A549 (cell line): ENCODE measurements around the gene KLF5.
"Not testable (repeated sequence)": the region's sequence is repeated elsewhere in the genome, so short reads cannot be mapped to it uniquely, and the experiment has no call there.

ENCODE experiments used
- CHD4 ChIP-seq: fragments of 200-600 bp; sonication (generic); IDR thresholded peaks from 2 replicates; pipeline ENCODE4 v1.6.1; 2016; ENCODE audit warnings: antibody characterized with exemption, mild to moderate bottlenecking, borderline replicate concordance
- CTCF ChIP-seq: fragments of >200 bp; sonication (Bioruptor Twin); formaldehyde crosslinking; IDR thresholded peaks from 3 replicates; pipeline ENCODE4 v1.5.1; 2016
- EP300 ChIP-seq, 2 experiments: fragments of >200 bp; sonication (Bioruptor Twin); formaldehyde crosslinking; IDR thresholded peaks; 2 replicates in 1 of 2; 3 replicates in 1 of 2; pipeline ENCODE4 v1.6.1; 2016 to 2017
- KDM1A ChIP-seq: fragments of 200-600 bp; sonication (generic); IDR thresholded peaks from 2 replicates; pipeline ENCODE4 v1.6.1; 2016; ENCODE audit warnings: low read depth, mild to moderate bottlenecking
- KDM5A ChIP-seq: fragments of 200-600 bp; sonication (generic); IDR thresholded peaks from 2 replicates; pipeline ENCODE4 v1.6.1; 2016; ENCODE audit warnings: antibody characterized with exemption, mild to moderate bottlenecking
- MAX ChIP-seq: IDR thresholded peaks from 2 replicates; pipeline ENCODE4 v1.6.1; 2012
- MYC ChIP-seq: IDR thresholded peaks from 2 replicates; pipeline ENCODE4 v1.6.1; 2012; ENCODE audit warnings: mild to moderate bottlenecking, inconsistent platforms, low read length, improper control_type of control experiment, borderline replicate concordance
- POLR2A ChIP-seq: IDR thresholded peaks from 2 replicates; pipeline ENCODE4 v1.6.1; 2012; ENCODE audit warnings: mild to moderate bottlenecking, low read length
- SMC3 ChIP-seq: fragments of >200 bp; sonication (Bioruptor Twin); formaldehyde crosslinking; IDR thresholded peaks from 3 replicates; pipeline ENCODE4 v1.6.1; 2018; ENCODE audit warnings: inconsistent platforms
- TP53 ChIP-seq: fragments of 250-450 bp; sonication (Bioruptor Pico); IDR thresholded peaks from 2 replicates; pipeline ENCODE4 v1.5.0; 2021; ENCODE audit warnings: mild to moderate bottlenecking, moderate library complexity
- ZC3H11A ChIP-seq: fragments of 450-650 bp; IDR thresholded peaks from 2 replicates; pipeline ENCODE4 v1.6.1; 2014; ENCODE audit warnings: antibody characterized with exemption, mild to moderate bottlenecking
- ZSCAN20 ChIP-seq: fragments of 250-450 bp; sonication (Bioruptor Pico); IDR thresholded peaks from 2 replicates; pipeline ENCODE4 v1.8.0; 2022; ENCODE audit warnings: mild to moderate bottlenecking, moderate library complexity
- TF ChIP-seq, protein P1 (sequence below): fragments of 250-450 bp; sonication (Bioruptor Pico); IDR thresholded peaks from 2 replicates; pipeline ENCODE4 v1.5.0; 2020; ENCODE audit warnings: low read depth, mild to moderate bottlenecking, moderate library complexity

- not testable (repeated sequence) for TF ChIP-seq CTCF; POLR2A; MAX; KDM1A; ZSCAN20 (CRISPR knock-in tag); ZC3H11A; CHD4; TP53 (CRISPR knock-in tag); KDM5A; EP300 (IDR thresholded peaks at IDR 0.05); SMC3; MYC
- TF ChIP-seq, protein P1, sequence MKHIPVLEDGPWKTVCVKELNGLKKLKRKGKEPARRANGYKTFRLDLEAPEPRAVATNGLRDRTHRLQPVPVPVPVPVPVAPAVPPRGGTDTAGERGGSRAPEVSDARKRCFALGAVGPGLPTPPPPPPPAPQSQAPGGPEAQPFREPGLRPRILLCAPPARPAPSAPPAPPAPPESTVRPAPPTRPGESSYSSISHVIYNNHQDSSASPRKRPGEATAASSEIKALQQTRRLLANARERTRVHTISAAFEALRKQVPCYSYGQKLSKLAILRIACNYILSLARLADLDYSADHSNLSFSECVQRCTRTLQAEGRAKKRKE (CRISPR knock-in tag), result not testable (repeated sequence)
Observed at GRCh38 chr13:73100781-73101180, 42.0 kb downstream of the KLF5 start.
